GM23248 (cell line): Measurements from ENCODE around the gene INPP5J. TPM values are rescaled to one million over a fixed set of nuclear protein-coding genes. Genes with fewer than 3 reads are reported as not detected.

Experiments
- DNase-seq: peaks from one replicate; pipeline ENCODE4 v3.0.0-alpha.2; 2015
- H2AFZ ChIP-seq: fragments of 200-600 bp; sonication (generic); 2 replicates; pipeline ENCODE4 v1.6.1; 2016; ENCODE audit warnings: antibody characterized with exemption
- H3F3A ChIP-seq: fragments of 200-600 bp; sonication (generic); 2 replicates; pipeline ENCODE4 v1.6.1; 2016; ENCODE audit warnings: mild to moderate bottlenecking, antibody characterized with exemption, mixed run types; ENCODE audit not compliant: insufficient read depth
- H3K27ac ChIP-seq: fragments of 200-600 bp; sonication (generic); 2 replicates; pipeline ENCODE4 v1.5.1; 2016; ENCODE audit warnings: mild to moderate bottlenecking
- H3K27me3 ChIP-seq: fragments of 200-600 bp; sonication (generic); replicated peaks from 2 replicates; pipeline ENCODE4 v1.6.1; 2016; ENCODE audit warnings: mild to moderate bottlenecking; ENCODE audit not compliant: insufficient read depth
- H3K36me3 ChIP-seq: fragments of 200-600 bp; sonication (generic); 2 replicates; pipeline ENCODE4 v1.6.1; 2016; ENCODE audit warnings: low read depth, mild to moderate bottlenecking
- H3K4me1 ChIP-seq: fragments of 200-600 bp; sonication (generic); 2 replicates; pipeline ENCODE4 v1.6.1; 2016; ENCODE audit warnings: mild to moderate bottlenecking; ENCODE audit not compliant: insufficient read depth
- H3K4me2 ChIP-seq: fragments of 200-600 bp; sonication (generic); one replicate; pipeline ENCODE4 v1.6.1; 2016; ENCODE audit warnings: mild to moderate bottlenecking; ENCODE audit not compliant: unreplicated experiment
- H3K4me3 ChIP-seq: fragments of 200-600 bp; sonication (generic); 2 replicates; pipeline ENCODE4 v1.5.1; 2016; ENCODE audit warnings: mild to moderate bottlenecking
- H3K79me2 ChIP-seq: fragments of 200-600 bp; sonication (generic); 2 replicates; pipeline ENCODE4 v1.6.1; 2016; ENCODE audit warnings: mild to moderate bottlenecking; ENCODE audit not compliant: insufficient read depth
- H3K9ac ChIP-seq: fragments of 200-600 bp; sonication (generic); 2 replicates; pipeline ENCODE4 v1.6.1; 2016; ENCODE audit warnings: mild to moderate bottlenecking
- H3K9me2 ChIP-seq: fragments of 200-600 bp; sonication (generic); 2 replicates; pipeline ENCODE4 v1.6.1; 2016; ENCODE audit warnings: mixed run types, mild to moderate bottlenecking, moderate library complexity; ENCODE audit not compliant: insufficient read depth
- H3K9me3 ChIP-seq: fragments of 200-600 bp; sonication (generic); one replicate; pipeline ENCODE4 v1.6.1; 2017; ENCODE audit warnings: low read depth
- H4K20me1 ChIP-seq: fragments of 200-600 bp; sonication (generic); 2 replicates; pipeline ENCODE4 v1.6.0; 2016; ENCODE audit not compliant: insufficient read depth
- EZH2 ChIP-seq: fragments of 200-600 bp; sonication (generic); IDR thresholded peaks from 2 replicates; pipeline ENCODE4 v1.6.1; 2018; ENCODE audit warnings: antibody characterized with exemption, mild to moderate bottlenecking; ENCODE audit not compliant: insufficient read depth, poor library complexity, severe bottlenecking
- EZH2phosphoT487 ChIP-seq: fragments of 200-600 bp; sonication (generic); IDR thresholded peaks from 2 replicates; pipeline ENCODE4 v1.6.1; 2018; ENCODE audit warnings: antibody characterized with exemption, moderate library complexity, mild to moderate bottlenecking, low read depth; ENCODE audit not compliant: insufficient read depth
- WGBS, 2 experiments: methylation state at CpG; one replicate each; pipeline ENCODE4 v1.1.6; 2015 to 2017; ENCODE audit warnings: low lambda C conversion rate in 2 of 2, low coverage in 1 of 2; ENCODE audit errors: missing lambda C conversion rate in 2 of 2; 5-methylcytosine and 5-hydroxymethylcytosine counted together
- in situ Hi-C: fragments of 300-500 bp; cut with MboI; formaldehyde crosslinking; loops from 2 replicates; pipeline ENCODE4 v1.15.0; 2020
- polyA plus RNA-seq: library from polyadenylated mRNA; unstranded; fragments of >200 nt; fragmentation: Nextera tagmentation; extraction: Ambion mirVana; gene quantifications from 2 replicates; pipeline ENCODE4 v1.2.1, GENCODE V29; 2016
- total RNA-seq: library from RNA; depleted of rRNA; stranded (reverse); fragments of >200 nt; shearing (Covaris generic); gene quantifications from 2 replicates; pipeline ENCODE4 v1.2.3, GENCODE V29; 2014

INPP5J gene
- total and polyA plus RNA-seq, 2 experiments from 2014 or later: 0.26 TPM; not detected in 1

DNA sequence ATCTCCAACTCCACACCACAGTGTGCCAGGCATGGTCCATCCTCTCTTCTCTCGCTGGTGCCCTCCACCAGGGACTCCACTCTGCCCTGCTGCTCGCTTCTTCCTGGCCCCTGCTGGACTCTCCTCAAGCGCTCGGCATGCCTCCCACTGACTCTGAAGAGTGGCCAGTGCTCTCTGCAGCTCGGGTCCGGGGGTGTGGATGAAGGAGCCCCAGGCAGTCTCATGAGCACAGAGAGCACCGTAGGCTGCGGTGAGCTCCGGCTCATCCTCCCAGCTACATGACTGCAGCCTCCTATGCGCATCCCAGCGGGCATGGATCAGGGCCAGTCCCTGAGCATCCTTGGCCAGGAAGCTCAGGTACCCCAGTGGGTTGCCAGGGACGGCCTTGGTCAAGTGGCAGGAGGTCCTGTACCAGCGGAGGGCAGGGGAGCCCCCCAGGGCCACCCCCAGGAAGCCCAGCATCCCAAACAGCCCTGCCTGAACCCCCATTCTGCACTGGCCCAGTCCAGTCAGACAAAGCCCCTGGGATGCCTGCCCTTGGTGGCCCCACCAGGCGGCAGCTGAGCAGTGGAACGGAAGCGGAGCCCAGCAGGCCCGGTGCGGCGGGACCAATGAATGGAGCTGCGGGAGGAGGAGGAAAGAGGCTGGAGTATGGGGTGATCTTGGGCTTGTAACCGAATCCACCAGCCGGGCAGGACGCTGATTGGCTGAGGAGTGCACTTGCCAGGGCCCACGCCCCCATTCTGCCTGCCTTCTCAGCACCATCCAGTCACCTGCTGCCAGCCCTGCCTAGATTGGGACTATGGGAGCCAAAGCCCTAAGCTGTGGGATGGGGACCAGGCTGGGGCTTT is 17.3 kb downstream of the INPP5J start, which contains the start of gene PLA2G3:
PLA2G3 (minus strand) TSS at position 643 of the 851 bp plus-strand sequence; CDS start at position 489, 154 bp downstream.
- no peak within 1 kb of the TSS for H2AFZ ChIP-seq
- H3K9me2 ChIP-seq: no peaks in the 10 kb centered on the region
- no peaks in the 10 kb centered on the region for H3K9me3 ChIP-seq
- peak; percentile 33 for DNase-seq
- no peak within 1 kb of the TSS for H3K27ac ChIP-seq
- H3K4me3 ChIP-seq: no peak within 1 kb of the TSS
- no peaks in the 10 kb centered on the region for H3F3A ChIP-seq
- H3K9ac ChIP-seq: no peak within 1 kb of the TSS
- H3K4me1 ChIP-seq: no peaks in the 10 kb centered on the region
- WGBS, 2 experiments: 25 to 32% methylated on average over 20 to 21 of the region's 24 CpGs
- H3K4me2 ChIP-seq: no peak within 1 kb of the TSS
- no peaks in the 10 kb centered on the region for H3K79me2 ChIP-seq
- H4K20me1 ChIP-seq: no peaks in the 10 kb centered on the region
- peaks cover 20% of the 10 kb centered on the region for H3K27me3 ChIP-seq
- no peak for TF ChIP-seq EZH2phosphoT487
- TF ChIP-seq EZH2: no peak
- in situ Hi-C loops: no loop called here
- H3K36me3 ChIP-seq: no peaks in the 10 kb centered on the region

DNA sequence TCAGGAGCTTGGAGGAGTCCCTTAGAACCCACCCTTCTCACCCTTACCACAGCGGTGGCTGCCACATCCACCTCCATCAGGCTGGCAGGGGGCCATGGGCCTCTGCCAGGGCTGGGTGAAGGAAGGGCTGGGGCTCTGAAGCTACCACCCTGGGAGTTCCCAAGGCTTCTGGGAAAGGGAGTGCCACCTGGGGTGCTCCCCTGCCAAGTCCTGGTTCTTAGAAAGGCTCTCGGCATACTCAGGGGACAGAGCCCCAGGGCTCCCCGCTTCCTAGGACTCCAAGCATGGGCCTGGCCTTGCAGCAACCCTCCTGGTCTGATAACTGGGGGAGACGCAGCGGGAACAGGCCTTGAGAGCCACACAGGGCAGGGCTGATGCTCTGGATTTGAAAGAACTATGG is 18.0 kb downstream of the INPP5J start:
- in situ Hi-C loops: no loop called here
- no peak overlapping the region for H2AFZ ChIP-seq
- no peaks in the 10 kb centered on the region for H3F3A ChIP-seq
- H3K9ac ChIP-seq: no peak overlapping the region
- peaks cover 20% of the 10 kb centered on the region for H3K27me3 ChIP-seq
- no peak for DNase-seq
- H3K4me3 ChIP-seq: no peak overlapping the region
- no peaks in the 10 kb centered on the region for H3K79me2 ChIP-seq
- H4K20me1 ChIP-seq: no peaks in the 10 kb centered on the region
- H3K9me3 ChIP-seq: no peaks in the 10 kb centered on the region
- whole genome bisulfite sequencing, 2 experiments: 68 to 74% methylated on average over 5 of the region's 5 CpGs
- no peaks in the 10 kb centered on the region for H3K9me2 ChIP-seq
- H3K4me1 ChIP-seq: no peaks in the 10 kb centered on the region
- no peaks in the 10 kb centered on the region for H3K36me3 ChIP-seq
- TF ChIP-seq EZH2 (no peak), EZH2phosphoT487 (no peak)
- H3K27ac ChIP-seq: no peak overlapping the region
- no peak overlapping the region for H3K4me2 ChIP-seq

DNA sequence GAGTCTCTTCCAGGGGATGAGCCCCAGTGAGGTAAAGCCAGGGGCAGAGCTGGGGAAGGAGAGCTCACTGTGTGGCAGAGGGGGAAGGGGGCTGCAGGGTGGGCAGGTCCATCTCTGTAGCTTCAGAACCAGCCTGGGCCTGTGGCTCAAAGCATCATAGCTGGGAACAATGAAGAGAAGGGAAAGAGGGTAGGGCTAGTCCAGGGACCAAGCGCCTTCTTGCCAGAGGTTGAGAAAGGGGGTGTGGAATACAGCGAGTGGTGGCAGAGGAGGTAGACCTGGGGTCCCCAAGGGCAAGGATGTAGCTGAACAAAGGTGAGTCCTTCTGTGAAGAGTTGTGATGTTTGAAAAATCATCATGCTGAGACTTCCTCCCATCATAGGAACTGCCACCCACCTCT is 18.8 kb downstream of the INPP5J start:
- no peaks in the 10 kb centered on the region for H3K9me2 ChIP-seq
- H3K36me3 ChIP-seq: no peaks in the 10 kb centered on the region
- 33 to 44% methylated on average over 2 of the region's 2 CpGs for WGBS, 2 experiments
- no peak overlapping the region for H3K4me2 ChIP-seq
- H3K79me2 ChIP-seq: no peaks in the 10 kb centered on the region
- no peak for DNase-seq
- H3K9ac ChIP-seq: no peak overlapping the region
- H2AFZ ChIP-seq: no peak overlapping the region
- H3K27ac ChIP-seq: no peak overlapping the region
- no peaks in the 10 kb centered on the region for H3K4me1 ChIP-seq
- no peaks in the 10 kb centered on the region for H3F3A ChIP-seq
- no peak overlapping the region for H3K4me3 ChIP-seq
- H3K9me3 ChIP-seq: peaks cover under 1% of the 10 kb centered on the region
- in situ Hi-C loops: no loop called here
- TF ChIP-seq EZH2: no peak
- TF ChIP-seq EZH2phosphoT487: no peak
- no peaks in the 10 kb centered on the region for H4K20me1 ChIP-seq
- H3K27me3 ChIP-seq: peaks cover 20% of the 10 kb centered on the region

DNA sequence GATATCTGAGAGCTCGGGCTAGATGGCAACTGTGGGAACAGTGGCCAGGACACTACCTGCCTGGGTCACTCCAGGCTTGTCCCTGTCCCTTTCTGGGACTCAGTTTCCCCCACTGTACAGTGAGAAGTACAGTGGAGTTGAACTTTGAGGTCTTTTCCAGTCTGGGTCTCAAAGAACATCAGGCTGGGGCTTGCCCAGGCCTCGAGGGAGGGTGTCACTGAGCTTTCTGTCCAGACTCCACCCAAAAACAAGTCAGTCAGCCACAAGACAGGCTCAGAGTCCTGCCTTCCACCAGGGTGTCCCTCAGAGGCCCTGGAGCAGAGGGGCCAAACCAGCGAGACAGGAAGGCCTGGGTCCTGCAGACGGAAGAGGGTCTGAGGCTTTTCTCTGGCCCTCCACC is 19.5 kb downstream of the INPP5J start:
- no peak for TF ChIP-seq EZH2
- TF ChIP-seq EZH2phosphoT487: no peak
- Histone ChIP-seq H3K79me2 (no peaks in the 10 kb centered on the region), H3K4me1 (no peaks in the 10 kb centered on the region), H3K9ac (no peak overlapping the region), H3K9me3 (peaks cover 8% of the 10 kb centered on the region), H3K4me2 (no peak overlapping the region), H3K27ac (no peak overlapping the region), H3F3A (no peaks in the 10 kb centered on the region), H3K4me3 (no peak overlapping the region), H2AFZ (no peak overlapping the region), H3K9me2 (no peaks in the 10 kb centered on the region), H3K36me3 (no peaks in the 10 kb centered on the region), H3K27me3 (peaks cover 20% of the 10 kb centered on the region), H4K20me1 (no peaks in the 10 kb centered on the region)
- no peak for DNase-seq
- in situ Hi-C loops: no loop called here
- WGBS, 2 experiments: 89 to 97% methylated on average over 4 of the region's 4 CpGs
